Thoracic aorta (tissue), 2 donors: ENCODE data around the gene MSL1. TPM values are rescaled to one million over a fixed set of nuclear protein-coding genes. Genes with fewer than 3 reads are reported as not detected.

ENCODE experiments used
- ATAC-seq: fragments of 150-250 bp; one replicate; pipeline ENCODE4 v1.8.0; 2017; ENCODE audit warnings: low read depth; ENCODE audit not compliant: insufficient number of reproducible peaks, low FRiP score
- DNase-seq: peaks from one replicate; pipeline ENCODE4 v3.0.0-alpha.2; 2020; ENCODE audit warnings: low spot score
- H3K27ac ChIP-seq, 2 donors: fragments of 200-600 bp; sonication (generic); 1 replicate in 1 of 2; 2 replicates in 1 of 2; pipeline ENCODE4 v1.5.1; 2016; ENCODE audit warnings: mild to moderate bottlenecking in 2 of 2, moderate library complexity in 2 of 2
- H3K27me3 ChIP-seq: fragments of 200-600 bp; sonication (generic); replicated peaks from 2 replicates; pipeline ENCODE4 v1.6.0; 2016; ENCODE audit warnings: mild to moderate bottlenecking; ENCODE audit not compliant: insufficient read depth
- H3K36me3 ChIP-seq: fragments of 200-600 bp; sonication (generic); one replicate; pipeline ENCODE4 v1.5.1; 2016
- H3K4me1 ChIP-seq, 2 donors: fragments of 200-600 bp; sonication (generic); 1 replicate in 1 of 2; 2 replicates in 1 of 2; pipeline versions ENCODE4 v1.5.1 to v1.6.0; 2016; ENCODE audit warnings: low read depth in 2 of 2, mild to moderate bottlenecking in 1 of 2; ENCODE audit not compliant: control insufficient read depth in 1 of 2
- H3K4me3 ChIP-seq: fragments of 200-600 bp; sonication (generic); 2 replicates; pipeline ENCODE4 v1.5.1; 2016; ENCODE audit warnings: mild to moderate bottlenecking
- H3K9me3 ChIP-seq: fragments of 200-600 bp; sonication (generic); 2 replicates; pipeline ENCODE4 v1.5.1; 2016
- CTCF ChIP-seq: fragments of 200-600 bp; sonication (generic); IDR thresholded peaks from one replicate; pipeline ENCODE4 v1.5.1; 2019; ENCODE audit warnings: antibody characterized with exemption
- total RNA-seq, 2 donors: library from RNA; depleted of rRNA; stranded (reverse); fragments of >200 nt; gene quantifications; one replicate each; pipeline versions ENCODE4 v1.1.0 to v1.2.3, GENCODE V29; 2016

MSL1 gene
- total RNA-seq, 2 donors from 2014 or later: 69.3 to 107 TPM

GRCh38 chr17:40111221-40112128 is 10.3 kb upstream of the MSL1 start:
- H3K4me3 ChIP-seq: peak overlapping the region; percentile 53
- DNase-seq (peak; percentile 87), ATAC-seq (peak; percentile 51)
- TF ChIP-seq CTCF: peak; percentile 72
- no peaks in the 10 kb centered on the region for H3K36me3 ChIP-seq
- peaks cover 61 to 83% of the 10 kb centered on the region in 2 donors for H3K4me1 ChIP-seq
- H3K27me3 ChIP-seq: no peaks in the 10 kb centered on the region
- no peaks in the 10 kb centered on the region for H3K9me3 ChIP-seq
- H3K27ac ChIP-seq: peak overlapping the region; percentile 88 to 97

DNA sequence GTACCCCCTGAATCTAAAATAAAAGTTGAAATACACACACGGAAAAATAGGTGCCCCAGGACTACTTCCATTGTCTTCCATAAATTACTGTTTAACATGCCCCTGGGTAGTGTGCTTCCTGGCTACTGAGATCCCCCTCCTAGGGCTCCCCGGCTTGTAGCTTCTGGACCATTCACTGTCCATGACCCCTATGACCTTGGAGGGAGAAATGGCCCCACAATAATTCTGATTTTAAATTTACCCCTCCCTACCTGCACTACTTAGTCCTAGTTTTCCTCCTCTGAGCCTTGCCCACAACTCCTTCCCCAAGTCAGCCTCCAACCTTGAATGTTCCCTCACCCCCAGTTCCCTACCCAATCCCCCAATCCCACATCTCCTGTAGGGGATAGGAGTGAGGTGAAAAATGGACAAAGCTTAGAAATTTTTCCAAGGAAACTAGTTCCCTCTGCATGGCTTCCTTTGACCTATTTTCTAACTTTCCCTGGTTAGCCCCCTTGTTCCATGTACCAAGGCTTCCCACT is 9.5 kb upstream of the MSL1 start:
- TF ChIP-seq CTCF: no peak
- H3K9me3 ChIP-seq: no peaks in the 10 kb centered on the region
- no peaks in the 10 kb centered on the region for H3K27me3 ChIP-seq
- H3K36me3 ChIP-seq: no peaks in the 10 kb centered on the region
- ATAC-seq (no peak), DNase-seq (no peak)
- peak overlapping the region; percentile 88 to 97 for H3K27ac ChIP-seq
- peaks cover 53 to 75% of the 10 kb centered on the region in 2 donors for H3K4me1 ChIP-seq
- peak overlapping the region; percentile 2 for H3K4me3 ChIP-seq

GRCh38 chr17:40112718-40113109 is 9.1 kb upstream of the MSL1 start:
- peak overlapping the region; percentile 2 for H3K4me3 ChIP-seq
- ATAC-seq (no peak), DNase-seq (no peak)
- no peaks in the 10 kb centered on the region for H3K36me3 ChIP-seq
- no peaks in the 10 kb centered on the region for H3K9me3 ChIP-seq
- peak overlapping the region; percentile 88 to 97 for H3K27ac ChIP-seq
- TF ChIP-seq CTCF: no peak
- no peaks in the 10 kb centered on the region for H3K27me3 ChIP-seq
- H3K4me1 ChIP-seq: peaks cover 49 to 70% of the 10 kb centered on the region in 2 donors

GRCh38 chr17:40113110-40113906 is 8.5 kb upstream of the MSL1 start:
- DNase-seq (peak; percentile 81), ATAC-seq (peak; percentile 34)
- no peaks in the 10 kb centered on the region for H3K9me3 ChIP-seq
- H3K27ac ChIP-seq: peak overlapping the region; percentile 88 to 97
- peak; percentile 87 for TF ChIP-seq CTCF
- peaks cover 45 to 66% of the 10 kb centered on the region in 2 donors for H3K4me1 ChIP-seq
- no peaks in the 10 kb centered on the region for H3K27me3 ChIP-seq
- H3K36me3 ChIP-seq: no peaks in the 10 kb centered on the region
- peak overlapping the region; percentile 62 for H3K4me3 ChIP-seq

- no peak for TF ChIP-seq CTCF
- DNase-seq (no peak), ATAC-seq (no peak)
- peak overlapping the region; percentile 62 for H3K4me3 ChIP-seq
- H3K27ac ChIP-seq: peak overlapping the region; percentile 88 to 97
- H3K27me3 ChIP-seq: no peaks in the 10 kb centered on the region
- peaks cover 40 to 60% of the 10 kb centered on the region in 2 donors for H3K4me1 ChIP-seq
- H3K9me3 ChIP-seq: no peaks in the 10 kb centered on the region
- H3K36me3 ChIP-seq: no peaks in the 10 kb centered on the region
Measured at GRCh38 chr17:40113907-40114245, 7.9 kb upstream of the MSL1 start.
